PC-3 (cell line): ENCODE data around the gene PTPRN2. TPM values are rescaled to one million over a fixed set of nuclear protein-coding genes. Genes with fewer than 3 reads are reported as not detected.

Experiments
- ATAC-seq: fragments of 200-7000 bp; cut with Tn5 transposase; 2 replicates; pipeline ENCODE4 v1.9.1; 2020; ENCODE audit warnings: mild to moderate bottlenecking, moderate library complexity
- BruUV-seq: library from RNA; stranded (reverse); fragments of 400-500 nt; replicated peaks from 2 replicates; lab custom pipeline; 2021; lab: Mats Ljungman, UMichigan
- CTCF ChIA-PET: fragments of 300-600 bp; sonication (Branson Sonifier 250); formaldehyde crosslinking; loops from one replicate; lab custom pipeline; 2022; ENCODE audit warnings: antibody characterized with exemption; lab: Charles Lee
- POLR2A ChIA-PET: fragments of 300-600 bp; sonication (Branson Sonifier 250); formaldehyde crosslinking; loops from one replicate; lab custom pipeline; 2022; ENCODE audit warnings: antibody characterized with exemption; ENCODE audit not compliant: unreplicated experiment; lab: Charles Lee
- DNase-seq: peaks from one replicate; pipeline ENCODE4 v3.0.0-alpha.2; 2015
- H2AFZ ChIP-seq: fragments of 300-600 bp; sonication (generic); 2 replicates; pipeline ENCODE4 v1.6.0; 2016; ENCODE audit warnings: antibody characterized with exemption, low read length
- H3F3A ChIP-seq: fragments of 300-600 bp; sonication (generic); one replicate; pipeline ENCODE4 v1.6.0; 2017; ENCODE audit warnings: antibody characterized with exemption, low read length, control low read depth, mild to moderate bottlenecking; ENCODE audit not compliant: unreplicated experiment
- H3K27ac ChIP-seq: fragments of 300-600 bp; sonication (generic); 2 replicates; pipeline ENCODE4 v1.5.1; 2016; ENCODE audit warnings: mild to moderate bottlenecking, low read length
- H3K27me3 ChIP-seq: fragments of 300-600 bp; sonication (generic); 2 replicates; pipeline ENCODE4 v1.6.1; 2016; ENCODE audit warnings: low read length, mixed read lengths
- H3K36me3 ChIP-seq: fragments of 300-600 bp; sonication (generic); 2 replicates; pipeline ENCODE4 v1.6.1; 2016; ENCODE audit warnings: low read depth, mixed run types, low read length, mixed read lengths
- H3K4me1 ChIP-seq: fragments of 300-600 bp; sonication (generic); 2 replicates; pipeline ENCODE4 v1.5.1; 2016; ENCODE audit warnings: low read length; ENCODE audit not compliant: insufficient read depth
- H3K4me2 ChIP-seq: fragments of 300-600 bp; sonication (generic); 2 replicates; pipeline ENCODE4 v1.6.0; 2016; ENCODE audit warnings: low read length
- H3K4me3 ChIP-seq: fragments of 300-600 bp; sonication (generic); 2 replicates; pipeline ENCODE4 v1.5.1; 2016; ENCODE audit warnings: mild to moderate bottlenecking, low read length, mixed read lengths
- H3K79me2 ChIP-seq: fragments of 300-600 bp; sonication (generic); 2 replicates; pipeline ENCODE4 v1.6.1; 2017; ENCODE audit warnings: low read length, mixed read lengths
- H3K9ac ChIP-seq: fragments of 300-600 bp; sonication (generic); 2 replicates; pipeline ENCODE4 v1.6.0; 2016; ENCODE audit warnings: mild to moderate bottlenecking, low read length
- H3K9me2 ChIP-seq: fragments of 300-600 bp; sonication (generic); replicated peaks from 2 replicates; pipeline ENCODE4 v1.6.1; 2016; ENCODE audit warnings: mixed run types, low read length, mixed read lengths
- H3K9me3 ChIP-seq: fragments of 300-600 bp; sonication (generic); 2 replicates; pipeline ENCODE4 v1.6.1; 2016; ENCODE audit warnings: low read length, mixed read lengths
- H4K20me1 ChIP-seq: fragments of 300-600 bp; sonication (generic); 2 replicates; pipeline ENCODE4 v1.6.1; 2016; ENCODE audit warnings: low read length, mixed read lengths
- EZH2 ChIP-seq: fragments of 300-600 bp; sonication (generic); IDR thresholded peaks from one replicate; pipeline ENCODE4 v1.6.1; 2017; ENCODE audit warnings: antibody characterized with exemption, mild to moderate bottlenecking, low read length; ENCODE audit not compliant: unreplicated experiment
- EZH2phosphoT487 ChIP-seq: fragments of 300-600 bp; sonication (generic); IDR thresholded peaks from 2 replicates; pipeline ENCODE4 v1.6.1; 2018; ENCODE audit warnings: mild to moderate bottlenecking, antibody characterized with exemption, low read length, borderline replicate concordance
- intact Hi-C: fragments of 100-400 bp; cut with micrococcal nuclease; formaldehyde crosslinking; loops from 2 replicates; pipeline ENCODE4 v1.9.0; 2023
- total RNA-seq: library from RNA; depleted of rRNA; stranded (reverse); fragments of >200 nt; gene quantifications from 2 replicates; pipeline ENCODE4 v1.2.3, GENCODE V29; 2014
- TF ChIP-seq, protein P1 (sequence below): fragments of 300-600 bp; sonication (generic); conservative IDR thresholded peaks from 2 replicates; pipeline ENCODE4 v1.5.1; 2017; ENCODE audit warnings: antibody characterized with exemption, low read depth, mild to moderate bottlenecking, low read length

PTPRN2 gene
- total RNA-seq, 1 experiment from 2014 or later = 3.2 TPM

DNA sequence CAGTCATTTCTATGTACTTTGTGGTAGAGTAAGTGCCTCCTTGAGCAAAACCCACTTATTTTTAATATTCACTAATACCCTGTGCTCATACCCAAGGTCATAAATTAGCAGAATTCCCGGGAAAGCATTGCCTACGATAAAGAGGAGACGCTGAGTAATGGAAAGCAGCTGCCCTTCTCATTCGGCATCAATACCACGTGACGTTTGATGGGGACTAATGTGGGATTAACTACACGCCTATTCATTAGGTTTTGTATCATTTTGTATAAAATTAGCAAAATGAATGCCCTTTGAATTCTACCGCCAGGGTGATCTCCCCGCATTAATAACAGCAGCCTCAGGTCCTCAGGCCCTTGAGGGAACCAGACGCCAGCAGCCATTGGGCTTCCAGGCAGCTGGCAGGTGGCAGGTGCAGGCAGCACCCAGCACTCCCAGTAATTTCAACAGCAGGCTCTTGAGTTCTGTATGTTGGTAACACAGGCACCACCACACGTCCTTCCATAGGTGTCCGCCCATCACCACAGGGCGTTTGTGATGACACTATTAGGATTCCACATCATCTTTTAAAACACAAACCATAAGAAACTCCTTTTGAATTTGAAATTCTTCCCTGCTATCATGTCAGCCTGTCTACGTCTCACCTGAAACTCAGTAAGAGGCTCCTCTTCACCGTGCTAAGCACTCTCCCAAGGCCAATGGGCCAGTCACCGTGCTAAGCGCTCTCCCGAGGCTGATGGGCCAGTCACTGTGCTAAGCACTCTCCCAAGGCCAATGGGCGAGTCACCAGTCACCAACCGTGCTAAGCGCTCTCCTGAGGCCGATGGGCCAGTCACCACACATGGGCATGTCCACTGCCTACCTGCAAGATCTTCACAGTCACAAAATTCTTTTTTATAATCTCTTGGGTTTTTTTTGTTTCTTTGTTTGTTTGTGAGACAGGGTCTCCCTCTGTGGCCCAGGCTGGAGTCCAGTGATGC, 509.4 kb downstream of the PTPRN2 start:
- Histone ChIP-seq H3K27me3 (no peaks in the 10 kb centered on the region), H3K9me3 (no peaks in the 10 kb centered on the region), H3K36me3 (no peaks in the 10 kb centered on the region), H3F3A (no peaks in the 10 kb centered on the region), H3K9ac (no peak overlapping the region), H2AFZ (no peak overlapping the region), H3K79me2 (no peaks in the 10 kb centered on the region), H3K4me2 (no peak overlapping the region), H3K27ac (no peak overlapping the region), H3K4me3 (no peak overlapping the region), H4K20me1 (no peaks in the 10 kb centered on the region), H3K9me2 (no peaks in the 10 kb centered on the region), H3K4me1 (no peaks in the 10 kb centered on the region)
- intact Hi-C loops = no loop called here
- CTCF ChIA-PET = no interaction called here
- ATAC-seq (no peak), DNase-seq (no peak)
- TF ChIP-seq EZH2phosphoT487 (no peak), EZH2 (no peak)
- TF ChIP-seq, protein P1, sequence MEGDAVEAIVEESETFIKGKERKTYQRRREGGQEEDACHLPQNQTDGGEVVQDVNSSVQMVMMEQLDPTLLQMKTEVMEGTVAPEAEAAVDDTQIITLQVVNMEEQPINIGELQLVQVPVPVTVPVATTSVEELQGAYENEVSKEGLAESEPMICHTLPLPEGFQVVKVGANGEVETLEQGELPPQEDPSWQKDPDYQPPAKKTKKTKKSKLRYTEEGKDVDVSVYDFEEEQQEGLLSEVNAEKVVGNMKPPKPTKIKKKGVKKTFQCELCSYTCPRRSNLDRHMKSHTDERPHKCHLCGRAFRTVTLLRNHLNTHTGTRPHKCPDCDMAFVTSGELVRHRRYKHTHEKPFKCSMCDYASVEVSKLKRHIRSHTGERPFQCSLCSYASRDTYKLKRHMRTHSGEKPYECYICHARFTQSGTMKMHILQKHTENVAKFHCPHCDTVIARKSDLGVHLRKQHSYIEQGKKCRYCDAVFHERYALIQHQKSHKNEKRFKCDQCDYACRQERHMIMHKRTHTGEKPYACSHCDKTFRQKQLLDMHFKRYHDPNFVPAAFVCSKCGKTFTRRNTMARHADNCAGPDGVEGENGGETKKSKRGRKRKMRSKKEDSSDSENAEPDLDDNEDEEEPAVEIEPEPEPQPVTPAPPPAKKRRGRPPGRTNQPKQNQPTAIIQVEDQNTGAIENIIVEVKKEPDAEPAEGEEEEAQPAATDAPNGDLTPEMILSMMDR = no peak
- POLR2A ChIA-PET = no interaction called here
- BruUV-seq = no TSS peak

DNA sequence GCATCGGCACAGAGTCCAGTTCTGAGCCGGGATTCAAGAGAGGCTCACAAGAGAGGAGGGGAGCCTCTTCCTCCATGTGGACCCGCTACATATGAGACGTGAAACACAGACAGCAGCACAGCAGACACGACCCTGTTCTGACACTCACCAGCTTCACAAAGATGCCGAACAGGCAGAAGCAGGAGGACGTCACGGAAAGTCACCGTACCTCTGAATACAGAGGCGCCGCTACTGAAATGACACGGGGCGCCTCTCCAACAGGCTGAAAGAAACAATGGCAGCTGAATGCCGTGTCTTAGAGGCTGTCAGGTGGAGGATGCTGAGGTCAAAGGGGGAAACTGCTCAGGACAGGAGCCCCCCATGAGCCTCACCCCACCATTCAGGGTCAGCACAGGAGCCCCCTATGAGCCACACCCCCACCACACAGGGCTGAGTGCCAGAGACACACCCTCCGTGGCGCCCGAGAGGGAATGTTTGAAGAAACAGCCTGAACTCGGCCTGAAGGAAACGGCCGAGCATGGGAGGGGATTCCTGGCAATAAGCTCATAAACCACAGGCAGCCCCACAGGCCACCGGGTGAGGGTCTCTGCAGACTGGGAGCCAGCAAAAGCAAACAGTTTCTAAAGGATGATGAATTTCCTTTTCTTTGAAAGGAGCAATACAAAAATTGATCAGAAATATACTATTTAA, 510.3 kb downstream of the PTPRN2 start:
- no peak overlapping the region for H3K9ac ChIP-seq
- ChIA-PET CTCF (no interaction called here), POLR2A (no interaction called here)
- no peaks in the 10 kb centered on the region for H3F3A ChIP-seq
- no peaks in the 10 kb centered on the region for H4K20me1 ChIP-seq
- H3K79me2 ChIP-seq = no peaks in the 10 kb centered on the region
- DNase-seq = no peak
- H2AFZ ChIP-seq = no peak overlapping the region
- no peak overlapping the region for H3K4me2 ChIP-seq
- no peaks in the 10 kb centered on the region for H3K4me1 ChIP-seq
- H3K9me2 ChIP-seq = no peaks in the 10 kb centered on the region
- no peaks in the 10 kb centered on the region for H3K9me3 ChIP-seq
- no TSS peak for BruUV-seq
- no peak for TF ChIP-seq EZH2
- TF ChIP-seq, protein P1 = no peak
- TF ChIP-seq EZH2phosphoT487 = no peak
- ATAC-seq = no peak
- no peak overlapping the region for H3K4me3 ChIP-seq
- no peaks in the 10 kb centered on the region for H3K27me3 ChIP-seq
- intact Hi-C loops = no loop called here
- no peaks in the 10 kb centered on the region for H3K36me3 ChIP-seq
- H3K27ac ChIP-seq = no peak overlapping the region
